GM18861 (cell line): ENCODE data around the gene IVNS1ABP.
A peak's percentile ranks its signal among the peaks of the same experiment; 100 is the strongest.

Source experiments
- ATAC-seq: cut with Tn5 transposase; IDR thresholded peaks from one replicate; pipeline ENCODE4 v1.9.1; 2021; ENCODE audit not compliant: unreplicated experiment

The IVNS1ABP gene

DNA sequence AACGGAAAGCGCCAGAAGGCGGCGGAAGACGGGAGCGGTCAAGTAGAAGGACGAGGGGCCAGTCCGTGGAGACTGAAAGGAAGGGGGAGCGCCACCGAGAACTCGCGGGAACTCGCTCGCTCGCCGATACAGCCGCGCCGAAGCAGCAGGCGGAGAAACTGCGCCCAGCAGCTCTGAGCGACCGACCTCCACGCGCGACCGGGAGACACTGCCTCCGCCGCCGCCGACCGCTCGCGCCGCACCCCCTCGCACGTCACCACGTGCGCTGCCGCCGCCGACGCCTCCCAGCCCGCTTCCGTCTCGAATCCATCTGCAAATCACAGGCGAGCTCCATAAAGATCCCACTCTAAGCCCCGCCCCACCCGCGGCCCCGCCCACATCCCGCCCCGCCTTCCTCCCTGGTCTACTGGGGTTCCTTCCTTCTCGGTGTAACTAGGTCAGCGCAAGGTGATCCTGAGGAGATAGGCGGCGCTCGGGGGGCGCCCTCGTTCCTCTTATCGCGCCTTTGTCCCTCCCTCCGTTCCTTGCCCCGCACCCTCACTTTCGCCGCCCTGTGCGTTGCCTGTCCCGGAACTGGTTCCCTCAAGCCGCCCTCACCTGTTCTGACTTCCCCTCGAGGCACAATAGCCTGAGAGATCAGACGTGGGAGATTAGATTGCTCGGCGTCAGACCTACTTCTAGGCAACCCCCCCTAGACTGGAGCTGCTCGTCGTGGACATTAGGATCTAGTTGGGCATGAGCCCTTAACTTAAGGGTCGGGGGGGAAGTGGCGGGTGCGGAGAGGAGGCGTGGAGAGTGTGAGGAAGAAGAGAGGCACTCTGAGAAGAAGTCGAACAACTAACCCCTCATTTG is at the start of gene IVNS1ABP:
TSS of gene IVNS1ABP (minus strand) at position 210 of the 852 bp plus-strand sequence. CDS start 7,750 bp downstream, outside the sequence.
- ATAC-seq, result peak; percentile 68

DNA sequence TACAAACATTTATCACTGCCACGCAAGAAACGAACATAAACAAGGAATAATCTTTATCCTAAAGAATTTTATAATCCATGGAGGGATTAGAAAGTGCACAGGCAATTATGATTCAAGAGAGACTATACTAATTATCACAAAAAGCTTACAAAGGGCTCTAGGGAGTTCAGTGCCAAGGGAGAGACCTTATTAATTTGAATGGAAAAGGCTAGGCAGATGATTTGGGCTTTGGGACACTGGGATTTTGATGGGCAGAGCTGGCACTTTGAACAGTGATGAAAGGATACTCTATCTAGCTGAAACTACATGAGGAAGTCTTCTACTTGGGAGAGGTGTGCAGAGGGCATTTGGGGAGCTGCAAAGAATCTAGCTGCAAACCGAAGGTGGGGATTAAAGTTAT is 48.9 kb upstream of the IVNS1ABP start:
- ATAC-seq, result no peak

DNA sequence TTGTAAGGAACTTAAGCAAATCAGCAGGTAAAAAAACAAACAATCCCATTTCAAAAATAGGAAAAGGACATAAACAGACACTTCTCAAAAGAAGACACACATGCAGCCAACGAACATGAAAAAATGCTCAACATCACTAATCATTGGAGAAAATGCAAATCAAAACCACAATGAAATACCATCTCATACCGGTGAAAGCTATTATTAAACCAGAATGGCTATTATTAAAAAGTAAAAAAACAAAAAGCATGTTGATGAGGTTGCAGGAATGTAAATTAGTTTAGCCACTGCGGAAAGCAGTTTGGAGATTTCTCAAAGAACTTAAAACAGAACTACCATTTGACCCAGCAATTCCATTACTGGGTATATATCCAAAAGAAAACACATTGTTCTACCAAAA is 47.5 kb upstream of the IVNS1ABP start:
- ATAC-seq, result peak; percentile 78

DNA sequence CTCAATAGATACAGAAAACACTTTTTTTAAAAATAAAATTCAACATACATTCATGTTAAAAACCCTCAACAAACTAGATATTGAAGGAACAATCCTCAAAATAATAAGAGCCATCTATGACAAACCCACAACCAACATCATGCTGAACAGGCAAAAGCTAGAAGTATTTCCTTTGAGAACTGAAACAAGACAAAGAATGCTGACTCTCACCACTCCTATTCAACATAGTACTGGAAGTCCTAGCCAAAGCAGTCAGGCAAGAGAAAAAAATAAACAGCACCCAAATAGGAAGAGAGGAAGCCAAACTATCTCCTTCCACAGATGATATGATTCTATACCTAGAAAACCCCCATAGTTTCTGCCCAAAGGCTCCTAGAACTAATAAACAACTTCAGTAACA is 46.2 kb upstream of the IVNS1ABP start:
- no peak for ATAC-seq

DNA sequence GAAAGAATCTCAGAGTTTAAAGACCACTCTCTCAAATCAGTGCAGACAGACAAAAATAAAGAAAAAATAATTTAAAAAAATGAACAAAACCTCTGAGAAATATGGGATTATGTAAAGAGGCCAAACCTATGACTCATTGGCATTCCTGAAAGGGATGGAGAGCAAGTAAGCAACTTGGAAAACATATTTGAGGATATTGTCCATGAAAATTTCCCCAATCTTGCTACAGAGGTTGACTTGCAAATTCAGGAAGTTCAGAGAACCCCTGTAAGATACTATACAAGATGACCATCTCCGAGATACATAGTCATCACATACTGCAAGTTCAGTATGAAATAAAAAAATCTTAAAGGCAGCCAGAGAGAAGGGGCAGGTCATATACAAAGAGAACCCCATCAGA is 43.7 kb upstream of the IVNS1ABP start:
- ATAC-seq, result no peak

DNA sequence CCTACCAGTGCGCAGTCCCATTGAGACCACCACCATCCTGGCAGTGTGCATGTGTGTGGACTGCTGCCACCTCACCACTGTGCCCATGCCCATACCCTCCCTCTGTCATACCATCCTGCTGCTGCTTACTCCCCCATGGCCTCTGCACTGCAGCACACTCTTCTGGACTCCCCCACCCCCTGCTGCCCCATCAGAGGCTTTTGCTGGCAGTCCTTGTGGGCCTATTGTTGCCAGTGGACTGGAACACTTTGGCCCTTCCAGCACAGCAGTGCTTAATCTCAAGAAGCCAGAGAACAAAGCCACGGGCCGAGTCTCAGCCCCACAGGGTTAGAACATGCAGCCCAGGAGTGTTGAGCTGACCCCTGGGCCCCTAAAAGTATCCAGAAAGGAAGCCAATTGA is 41.9 kb upstream of the IVNS1ABP start:
- ATAC-seq, result no peak

DNA sequence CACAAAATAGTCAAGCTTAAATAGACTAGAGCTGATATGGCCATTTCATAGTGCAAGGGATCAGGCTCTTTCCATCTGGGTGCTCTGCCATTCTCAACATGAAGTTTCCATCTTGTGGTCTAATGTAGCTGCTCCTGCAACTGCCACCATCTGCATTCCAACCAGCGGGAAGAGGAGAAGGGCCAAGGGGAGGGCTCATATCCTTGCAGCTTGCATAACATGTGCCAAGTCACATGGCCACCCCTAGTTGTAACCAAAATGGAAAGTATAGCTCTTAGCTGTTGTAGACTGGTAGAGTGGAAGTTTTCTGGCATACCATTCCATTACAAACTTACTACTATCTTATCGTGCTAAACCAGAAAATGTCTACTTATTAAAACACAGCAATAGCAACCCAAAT is 38.9 kb upstream of the IVNS1ABP start:
- ATAC-seq, result no peak

DNA sequence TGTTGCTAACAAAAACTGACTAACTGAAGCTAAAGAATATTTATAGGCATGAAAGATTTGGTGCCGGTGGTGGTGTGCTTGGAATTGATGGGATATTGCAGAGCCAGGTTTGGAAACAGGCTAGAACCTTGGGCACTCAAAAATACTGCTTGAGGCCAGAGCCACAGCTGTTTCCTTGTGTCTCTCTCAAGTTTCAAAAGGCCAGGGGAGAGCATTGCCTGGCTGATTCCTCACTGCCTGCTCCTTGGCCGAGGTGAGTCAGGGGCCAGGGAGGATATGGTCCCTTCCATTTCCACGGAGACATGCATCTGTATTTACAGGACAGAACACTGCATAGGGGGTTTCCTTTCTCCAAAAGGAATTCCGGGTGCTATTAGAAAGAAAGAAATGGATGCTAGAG is 36.1 kb upstream of the IVNS1ABP start:
- no peak for ATAC-seq

DNA sequence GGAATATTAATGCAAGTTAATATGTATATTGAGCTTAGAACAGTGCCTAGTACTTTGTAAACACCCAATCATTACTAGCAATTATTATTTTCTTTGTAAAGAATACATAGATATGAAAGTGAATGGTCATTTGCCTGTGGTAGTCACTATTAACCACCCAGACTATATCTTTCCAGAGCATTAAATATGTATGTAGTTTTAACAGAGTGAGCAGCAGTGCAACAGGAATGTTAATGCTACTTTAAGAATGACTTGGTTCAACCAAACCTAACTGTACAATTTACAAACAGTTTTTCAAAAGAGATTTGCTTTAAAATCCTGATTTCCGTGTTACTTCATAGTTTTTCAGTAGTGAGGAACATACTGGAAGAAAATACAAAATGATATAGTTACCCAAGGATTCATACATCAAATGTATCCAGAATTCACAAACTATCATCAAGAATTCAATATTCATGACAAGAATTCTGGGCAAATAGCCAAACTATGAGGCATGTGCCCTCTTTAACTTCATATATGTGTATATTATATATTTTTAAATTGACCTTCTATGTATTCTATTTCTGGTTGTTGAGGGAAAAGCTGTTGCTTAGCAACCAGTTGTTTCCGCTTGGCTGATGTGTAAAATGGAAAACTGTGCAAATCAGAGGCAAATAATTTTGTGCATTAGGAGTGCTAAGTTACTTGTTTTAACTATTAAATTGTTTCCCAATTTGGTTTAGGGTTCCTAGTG is 34.9 kb upstream of the IVNS1ABP start:
- no peak for ATAC-seq

DNA sequence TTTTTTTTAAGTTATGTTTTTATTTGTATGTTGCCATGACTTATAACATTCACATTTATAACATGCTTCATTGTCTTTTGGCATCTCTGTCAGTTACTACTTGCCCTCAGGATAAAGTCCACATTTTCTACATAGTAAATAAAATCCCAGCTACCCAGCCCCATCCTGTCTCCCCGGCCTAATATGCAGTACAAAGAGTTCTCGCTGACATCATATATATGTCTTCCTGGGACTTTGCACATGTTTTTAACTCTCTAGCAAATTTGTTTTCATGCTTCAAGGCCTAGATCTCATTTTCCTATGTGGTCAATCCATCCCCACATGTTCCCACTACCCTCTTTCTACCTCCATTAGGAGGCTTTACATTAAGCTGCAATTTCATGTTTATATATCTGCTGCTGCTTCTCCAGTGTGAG is 33.0 kb upstream of the IVNS1ABP start:
- no peak for ATAC-seq

DNA sequence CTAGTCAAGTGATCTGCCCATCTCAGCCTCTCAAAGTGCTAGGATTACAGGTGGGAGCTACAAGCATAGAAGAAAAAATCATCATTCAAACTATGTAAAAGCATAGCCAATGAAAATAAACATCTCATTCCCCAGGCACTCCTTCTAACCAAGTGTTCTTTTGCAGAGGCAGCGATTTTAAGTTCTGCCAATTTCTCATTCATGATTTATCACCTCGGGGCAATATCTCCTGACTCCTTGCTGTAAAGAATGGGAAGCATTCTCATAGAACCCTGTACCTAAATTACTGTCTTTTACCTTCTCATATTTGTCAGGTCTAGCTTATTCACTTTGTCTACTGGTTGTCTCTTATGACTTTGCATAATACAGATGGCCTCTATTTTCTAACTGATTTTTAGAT is 32.5 kb upstream of the IVNS1ABP start:
- no peak for ATAC-seq

DNA sequence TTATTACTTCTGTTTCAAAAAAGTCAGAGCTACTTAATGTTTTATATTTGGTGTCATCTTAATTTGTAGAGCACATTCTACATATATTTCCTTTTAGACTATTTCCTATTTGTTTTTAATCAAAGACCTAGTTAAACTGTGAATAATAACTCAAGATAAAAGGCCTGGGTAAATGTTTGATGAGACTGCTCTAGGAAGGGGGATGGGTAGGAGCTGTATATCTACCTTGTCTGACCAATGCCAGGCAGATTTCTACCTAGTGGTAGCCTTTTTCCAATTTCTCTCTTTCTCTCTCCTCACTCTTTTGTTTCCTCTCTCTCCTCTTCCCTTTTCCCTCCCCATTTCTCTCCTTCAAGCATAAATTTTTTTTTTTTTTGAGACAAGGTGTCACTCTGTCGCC is 31.9 kb upstream of the IVNS1ABP start:
- no peak for ATAC-seq

DNA sequence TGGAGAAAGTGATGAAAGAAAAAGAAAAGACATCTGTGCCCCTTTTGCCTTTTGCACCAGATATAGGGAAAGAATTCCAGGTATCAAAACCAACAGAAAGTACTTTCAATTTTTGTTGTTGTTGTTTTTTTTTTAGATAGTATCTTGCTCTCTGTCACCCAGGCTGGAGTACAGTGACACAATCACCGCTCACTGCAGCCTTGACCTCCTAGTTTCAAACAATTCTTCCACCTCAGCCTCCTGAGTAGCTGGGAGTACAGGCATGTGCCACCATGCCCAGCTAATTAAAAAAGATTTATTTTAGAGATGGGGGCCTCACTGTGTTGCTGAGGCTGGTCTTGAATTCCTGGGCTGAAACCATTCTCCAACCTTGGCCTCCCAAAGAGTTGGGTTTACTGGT is 31.3 kb upstream of the IVNS1ABP start:
- no peak for ATAC-seq

DNA sequence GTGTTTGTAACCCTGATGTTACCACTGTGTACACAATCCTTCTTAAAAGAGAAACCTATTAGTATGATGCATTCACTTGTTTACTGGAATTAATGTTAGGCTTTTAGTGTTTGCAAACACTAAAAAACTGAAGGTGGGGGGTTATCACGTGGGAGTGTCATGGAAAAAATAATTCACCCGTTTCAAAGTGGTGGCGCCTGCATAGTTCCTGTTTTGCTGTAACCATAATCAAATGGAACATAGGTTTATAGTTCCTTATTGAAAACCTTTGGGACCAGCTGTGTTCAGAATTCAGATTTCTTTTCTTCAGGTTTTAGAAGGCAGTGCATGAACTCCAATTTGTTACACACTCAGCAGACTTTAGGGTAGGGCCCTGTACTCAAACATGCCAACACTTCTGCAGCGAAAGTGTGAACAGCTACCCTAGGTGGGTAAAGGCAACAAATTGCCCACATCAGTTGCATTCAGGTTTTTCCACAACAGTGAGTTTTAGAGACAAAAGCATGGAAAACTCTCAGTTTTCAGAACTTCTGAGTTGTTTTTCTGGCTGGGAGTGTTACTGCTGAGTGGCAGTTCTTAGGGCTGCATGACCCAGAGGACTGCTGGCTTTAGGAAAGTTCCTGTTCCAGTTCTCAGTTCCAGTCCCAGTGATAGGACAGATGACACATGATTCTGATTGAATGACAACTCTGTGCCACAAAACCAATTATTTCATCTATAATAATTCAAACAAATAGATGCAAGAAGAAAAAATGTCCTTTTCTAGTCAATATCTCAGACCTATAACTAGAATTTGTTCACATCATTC is 29.1 kb upstream of the IVNS1ABP start:
- peak; percentile 39 for ATAC-seq

DNA sequence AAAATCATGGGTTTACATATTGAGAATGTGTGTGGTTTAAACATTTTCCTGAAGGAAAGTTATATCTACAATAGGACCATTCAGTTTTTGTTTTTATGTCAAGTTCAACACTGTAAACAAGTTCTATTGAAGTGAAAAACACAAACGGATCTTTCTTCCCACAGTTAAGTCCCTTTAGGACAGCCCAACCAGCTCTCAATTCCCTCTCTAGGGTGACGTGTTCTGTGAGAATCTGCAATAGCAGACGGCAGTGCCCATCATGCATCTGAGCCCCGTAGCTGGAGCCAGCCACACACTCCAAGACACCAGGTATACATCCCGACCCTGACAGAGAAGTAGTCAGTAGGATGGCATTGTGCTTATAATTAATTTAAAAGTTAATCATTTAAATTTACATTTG is 26.3 kb upstream of the IVNS1ABP start:
- ATAC-seq, result no peak

DNA sequence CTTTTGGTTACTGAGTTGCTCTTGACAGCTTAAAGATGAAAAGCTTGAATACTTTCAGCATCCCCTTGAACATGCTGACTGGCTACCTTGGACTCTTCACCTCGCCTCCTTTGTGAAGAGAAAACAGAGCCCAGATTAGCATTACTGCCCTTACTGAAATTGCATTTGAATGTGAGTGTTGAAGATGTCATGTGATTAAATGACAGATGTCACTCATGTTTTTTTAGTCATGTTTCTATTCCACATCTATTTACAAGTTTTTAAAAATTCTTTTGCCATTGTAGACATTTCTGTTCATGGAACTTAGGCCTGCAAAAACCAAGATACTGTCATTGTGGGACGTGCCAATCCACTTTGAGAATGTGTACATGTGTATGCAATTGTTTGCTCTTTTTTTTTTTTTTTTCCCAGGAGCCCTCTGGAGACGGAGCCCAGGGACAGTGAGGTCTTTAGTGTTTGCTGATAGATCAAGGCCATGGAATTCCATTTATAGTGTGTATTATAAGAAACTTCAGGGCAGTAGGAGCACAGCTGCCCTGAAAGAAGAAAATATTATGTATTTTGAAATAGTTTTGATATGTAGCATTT is 25.7 kb upstream of the IVNS1ABP start:
- ATAC-seq, result no peak

DNA sequence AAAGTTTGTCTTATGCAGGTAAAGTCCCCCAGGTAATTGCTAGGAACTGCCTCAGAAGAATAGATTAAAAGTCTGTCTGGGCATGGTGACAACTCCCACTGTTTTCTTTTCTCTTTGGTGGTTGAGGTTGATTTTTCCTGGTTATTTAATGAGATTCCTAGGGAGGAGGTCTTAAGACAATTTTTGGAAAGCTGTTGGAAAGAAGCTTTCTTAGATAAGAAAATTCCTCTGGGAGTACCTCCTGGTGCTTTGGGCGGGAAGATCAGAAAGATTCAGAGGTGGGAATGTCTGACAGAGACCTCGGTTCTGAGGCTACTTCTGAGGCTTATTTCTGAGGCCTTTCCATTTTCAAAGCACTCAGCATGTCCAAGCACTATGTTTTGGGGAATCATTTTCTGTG is 25.0 kb upstream of the IVNS1ABP start:
- ATAC-seq, result no peak

DNA sequence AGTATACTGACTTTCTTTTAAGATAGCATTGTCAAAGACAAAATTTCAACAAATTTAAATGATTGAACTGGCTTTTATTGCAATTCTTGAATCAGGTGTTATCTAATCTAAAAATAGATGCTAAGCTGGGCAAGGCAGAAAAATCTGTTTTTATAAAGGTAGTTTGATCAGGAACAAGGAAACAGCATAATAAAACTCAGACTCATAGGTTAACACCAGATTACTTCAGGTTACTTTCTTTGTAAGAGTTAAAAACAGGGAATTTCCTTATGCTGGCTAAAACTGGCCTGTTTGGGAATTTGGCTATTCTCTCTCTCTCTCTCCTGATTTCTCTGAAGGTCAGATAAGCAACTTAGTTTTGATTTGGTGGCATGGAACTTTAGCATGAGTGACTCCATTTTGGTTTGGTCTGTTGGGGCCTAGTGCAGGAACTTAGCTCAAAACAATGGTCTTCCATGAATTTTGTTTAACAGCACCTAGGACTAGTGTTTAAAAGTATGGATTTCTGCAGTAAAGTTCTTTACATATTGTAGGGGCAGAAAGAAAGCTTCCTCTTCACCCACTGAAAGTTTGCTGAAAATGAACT is 24.2 kb upstream of the IVNS1ABP start:
- ATAC-seq, result no peak

DNA sequence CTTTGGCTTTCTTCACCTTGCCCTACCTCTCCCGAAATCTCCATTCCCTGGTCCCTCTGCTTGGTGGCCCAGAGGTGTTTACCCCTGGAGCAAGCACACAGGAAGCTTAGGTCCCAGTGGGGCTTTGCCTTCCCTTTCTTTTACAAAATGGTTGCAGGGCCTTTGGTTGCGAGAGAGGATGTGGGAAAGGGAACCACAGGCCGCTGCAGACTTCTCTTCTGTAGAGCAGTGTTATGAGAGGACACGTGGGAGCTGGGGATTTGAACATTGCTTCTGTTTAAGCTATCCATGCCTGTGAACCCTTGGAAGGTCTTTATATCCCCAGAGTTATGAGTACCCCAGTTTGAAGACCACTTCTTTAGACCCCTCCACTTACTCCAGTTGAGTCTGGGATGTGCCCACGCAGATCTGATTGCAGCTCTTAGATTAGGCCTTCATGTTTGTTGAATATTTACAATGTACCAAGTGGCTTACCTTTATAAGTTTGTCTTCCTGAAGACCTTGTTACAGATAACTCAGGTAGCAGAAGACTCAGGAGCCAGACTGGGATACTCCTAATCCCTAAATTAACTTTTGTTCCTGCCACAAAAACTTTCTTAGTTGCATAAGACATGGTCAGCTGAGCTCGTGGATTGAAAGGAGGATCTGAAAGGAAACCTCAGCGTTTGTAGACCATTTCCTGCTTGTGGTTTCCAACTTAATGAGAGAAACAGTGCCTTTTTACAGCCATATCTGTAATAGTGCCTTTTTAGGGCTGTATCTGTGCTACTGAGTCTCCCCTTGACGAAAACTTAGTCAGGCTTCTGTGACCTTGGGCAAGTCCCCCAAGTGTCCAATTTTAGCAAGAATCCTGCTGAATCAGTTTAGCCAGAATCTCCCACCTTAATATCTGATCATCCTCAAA is 21.9 kb upstream of the IVNS1ABP start:
- peak; percentile 97 for ATAC-seq

DNA sequence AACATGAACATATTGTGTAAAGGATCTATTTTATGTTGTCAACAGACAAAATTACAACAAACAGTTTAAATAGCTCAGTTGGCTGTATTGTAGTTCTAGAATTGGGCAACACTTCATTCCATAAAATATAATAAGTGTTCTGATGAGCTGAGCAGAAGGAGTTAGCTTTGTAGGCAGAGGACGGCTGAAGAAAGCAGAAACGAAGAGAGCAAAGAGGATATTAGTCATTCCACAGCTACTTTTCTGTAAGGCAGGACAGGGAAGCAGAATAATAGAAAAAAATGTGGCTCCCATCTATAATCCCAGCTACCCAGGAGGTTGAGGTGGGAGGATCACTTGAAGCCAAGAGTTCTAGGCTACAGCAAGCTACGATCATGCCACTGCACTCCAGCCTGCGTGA is 20.2 kb upstream of the IVNS1ABP start:
- ATAC-seq, result no peak
